ENCODE measurements around the gene INO80E.

GRCh38 chr16:29989111-29989858 lies 6.8 kb upstream of the INO80E start:
- no peak for TF ChIP-seq CTCF (IDR thresholded peaks at IDR 0.05)
- TF ChIP-seq POLR2A (IDR thresholded peaks at IDR 0.05) = no peak
